HepG2 (cell line): ENCODE measurements around the gene ERC1. TPM values are rescaled to one million over a fixed set of nuclear protein-coding genes. Genes with fewer than 3 reads are reported as not detected.

ENCODE experiments used
- ATAC-seq: fragments of 200-7000 bp; cut with Tn5 transposase; 3 replicates; pipeline ENCODE4 v1.9.1; 2020; ENCODE audit warnings: mild to moderate bottlenecking, moderate library complexity
- BruUV-seq: library from RNA; stranded (reverse); fragments of 400-500 nt; replicated peaks from 2 replicates; lab custom pipeline; 2021; lab: Mats Ljungman, UMichigan
- CTCF ChIA-PET: fragments of 300-600 bp; formaldehyde crosslinking; extraction: SDS; loops from one replicate; lab custom pipeline; 2021; ENCODE audit warnings: low total read pairs, inconsistent platforms, low intra/inter-chr PET ratio; lab: Yijun Ruan, JAX
- POLR2A ChIA-PET: fragments of 350-600 bp; sonication (Branson Sonifier 250); formaldehyde crosslinking; loops from one replicate; lab custom pipeline; 2020; ENCODE audit warnings: antibody characterized with exemption, inconsistent platforms; lab: Yijun Ruan, JAX
- DNase-seq: peaks from one replicate; pipeline ENCODE4 v3.0.0-alpha.2; 2015; ENCODE audit warnings: low spot score
- FAIRE-seq: peaks from 3 replicates; lab custom pipeline; 2011; peaks lifted over from hg19 to GRCh38; lab: Jason Lieb, UNC
- H2AFZ ChIP-seq: one replicate; pipeline ENCODE4 v1.6.1; 2011; ENCODE audit warnings: low read length, inconsistent platforms
- H3K27ac ChIP-seq: fragments of 300-600 bp; 3 replicates; pipeline ENCODE4 v1.8.0; 2011; ENCODE audit warnings: mixed run types, mild to moderate bottlenecking, mixed read lengths, low read length, inconsistent platforms; ENCODE audit not compliant: insufficient read depth; ENCODE audit errors: extremely low read length
- H3K27me3 ChIP-seq, 2 experiments: fragments of 200-600 bp in 1 of 2; 2 replicates in 1 of 2; 3 replicates in 1 of 2; pipeline versions ENCODE4 v1.6.0 to v1.8.0; 2011; ENCODE audit warnings: low read length in 2 of 2, mild to moderate bottlenecking in 2 of 2, moderate library complexity in 2 of 2, inconsistent platforms in 1 of 2; ENCODE audit not compliant: insufficient read depth in 2 of 2, control insufficient read depth in 1 of 2
- H3K36me3 ChIP-seq, 2 experiments: fragments of 200-600 bp in 1 of 2; replicated peaks in 1 of 2; 2 replicates in 1 of 2; 3 replicates in 1 of 2; pipeline versions ENCODE4 v1.5.1 to v1.8.0; 2011; ENCODE audit warnings: low read length in 2 of 2, inconsistent platforms in 1 of 2; ENCODE audit not compliant: insufficient read depth in 2 of 2, control insufficient read depth in 1 of 2
- H3K4me1 ChIP-seq: 2 replicates; pipeline ENCODE4 v1.5.1; 2012; ENCODE audit warnings: low read length, inconsistent platforms; ENCODE audit not compliant: insufficient read depth
- H3K4me2 ChIP-seq: 2 replicates; pipeline ENCODE4 v1.6.0; 2011; ENCODE audit warnings: low read depth, low read length, inconsistent platforms
- H3K4me3 ChIP-seq, 3 experiments: fragments of 200-600 bp in 1 of 3; sonication (generic), shearing (Covaris generic) in 1 of 3; replicated peaks in 1 of 3; 2 replicates each; pipeline ENCODE4 v1.5.1; 2011 to 2016; ENCODE audit warnings: low read length in 3 of 3, inconsistent platforms in 2 of 3, low read depth in 2 of 3, mild to moderate bottlenecking in 2 of 3, control low read depth in 1 of 3, mixed read lengths in 1 of 3; ENCODE audit not compliant: insufficient read depth in 1 of 3
- H3K79me2 ChIP-seq: one replicate; pipeline ENCODE4 v1.6.1; 2011; ENCODE audit warnings: low read length, inconsistent platforms; ENCODE audit not compliant: insufficient read depth
- H3K9ac ChIP-seq: 2 replicates; pipeline ENCODE4 v1.6.0; 2011; ENCODE audit warnings: mild to moderate bottlenecking, low read depth, low read length, inconsistent platforms; ENCODE audit not compliant: insufficient read depth
- H3K9me3 ChIP-seq: 2 replicates; pipeline ENCODE4 v1.5.1; 2012; ENCODE audit warnings: mild to moderate bottlenecking, low read length
- H4K20me1 ChIP-seq: 2 replicates; pipeline ENCODE4 v1.6.0; 2011; ENCODE audit warnings: inconsistent platforms, mild to moderate bottlenecking, low read length, moderate library complexity; ENCODE audit not compliant: insufficient read depth
- ARNT2 ChIP-seq: sonication (generic); formaldehyde crosslinking; IDR thresholded peaks from 2 replicates; pipeline ENCODE4 v1.8.0; 2022; ENCODE audit warnings: mild to moderate bottlenecking, low read depth, missing genetic modification reagents, moderate library complexity
- HNF4G ChIP-seq, 2 experiments: sonication (generic) in 1 of 2; formaldehyde crosslinking in 1 of 2; IDR thresholded peaks; 2 replicates each; pipeline versions ENCODE4 v1.4.0 to v1.6.1; 2011 to 2020; ENCODE audit warnings: borderline replicate concordance in 2 of 2, low read depth in 2 of 2, mild to moderate bottlenecking in 2 of 2, low read length in 1 of 2, missing genetic modification reagents in 1 of 2, moderate library complexity in 1 of 2
- JUN ChIP-seq: sonication (generic); formaldehyde crosslinking; IDR thresholded peaks from 2 replicates; pipeline ENCODE4 v1.4.0; 2020; ENCODE audit warnings: mild to moderate bottlenecking, missing genetic modification reagents
- NFE2L2 ChIP-seq: fragments of 150-350 bp; IDR thresholded peaks from 2 replicates; pipeline ENCODE4 v1.6.1; 2014; ENCODE audit warnings: low read length
- TAF1 ChIP-seq: sonication (generic); formaldehyde crosslinking; IDR thresholded peaks from 2 replicates; pipeline ENCODE4 v1.4.0; 2020; ENCODE audit warnings: missing genetic modification reagents
- ZFP82 ChIP-seq: sonication (generic); formaldehyde crosslinking; IDR thresholded peaks from 2 replicates; pipeline ENCODE4 v1.5.1; 2020; ENCODE audit warnings: mild to moderate bottlenecking, missing genetic modification reagents, borderline replicate concordance
- ZNF256 ChIP-seq: sonication (generic); formaldehyde crosslinking; conservative IDR thresholded peaks from 2 replicates; pipeline ENCODE4 v1.4.0; 2020; ENCODE audit warnings: missing genetic modification reagents
- ZNF276 ChIP-seq: sonication (generic); formaldehyde crosslinking; IDR thresholded peaks from 2 replicates; pipeline ENCODE4 v1.4.0; 2020; ENCODE audit warnings: mild to moderate bottlenecking, low read depth, missing genetic modification reagents
- ZNF557 ChIP-seq: sonication (generic); formaldehyde crosslinking; IDR thresholded peaks from 2 replicates; pipeline ENCODE4 v1.4.0; 2020; ENCODE audit warnings: missing genetic modification reagents
- ZNF597 ChIP-seq: sonication (generic); formaldehyde crosslinking; IDR thresholded peaks from 2 replicates; pipeline ENCODE4 v1.5.0; 2020; ENCODE audit warnings: missing genetic modification reagents
- ZNF850 ChIP-seq: sonication (generic); formaldehyde crosslinking; conservative IDR thresholded peaks from 2 replicates; pipeline ENCODE4 v1.9.0; 2021; ENCODE audit warnings: mild to moderate bottlenecking, missing genetic modification reagents
- ZSCAN12 ChIP-seq: sonication (generic); formaldehyde crosslinking; IDR thresholded peaks from 2 replicates; pipeline ENCODE4 v1.9.0; 2021; ENCODE audit warnings: mild to moderate bottlenecking, missing genetic modification reagents
- WGBS: methylation state at CpG from one replicate; pipeline ENCODE4 v1.1.6; 2017; ENCODE audit warnings: low lambda C conversion rate; 5-methylcytosine and 5-hydroxymethylcytosine counted together
- in situ Hi-C: cut with HindIII; loops from 2 replicates; pipeline ENCODE4 v1.10.0; 2017; ENCODE audit warnings: low pct_unique_long_range_greater_than_20kb; ENCODE audit not compliant: extremely low pct_ligation_motif_present
- intact Hi-C: fragments of 100-400 bp; cut with micrococcal nuclease; formaldehyde crosslinking; loops from one replicate; pipeline ENCODE4 v1.10.0; 2022; ENCODE audit not compliant: unreplicated experiment
- polyA plus RNA-seq, 8 experiments: library from polyadenylated mRNA; depleted of rRNA in 3 of 8; stranded (reverse) in 7 of 8; unstranded in 1 of 8; fragments of >200 nt; fragmentation: Illumina TruSeq in 4 of 8; extraction: Trizol in 4 of 8; gene quantifications; 2 replicates each; pipeline versions ENCODE4 v1.2.1 to v1.2.3, GENCODE V29; 2011 to 2016; ENCODE audit warnings: low read depth in 4 of 8, missing spikeins in 1 of 8, mixed read lengths in 1 of 8; ENCODE audit not compliant: insufficient read depth in 1 of 8
- total RNA-seq, 5 experiments: library from RNA; depleted of rRNA; stranded (reverse); fragments of >200 nt; fragmentation: Illumina TruSeq; extraction: Trizol; gene quantifications; 2 replicates each; pipeline ENCODE4 v1.2.3, GENCODE V29; 2016; ENCODE audit warnings: low read depth in 1 of 5
- TF ChIP-seq, protein P1 (sequence below): sonication (generic); formaldehyde crosslinking; IDR thresholded peaks from 2 replicates; pipeline ENCODE4 v1.9.0; 2022; ENCODE audit warnings: missing genetic modification reagents, mild to moderate bottlenecking, borderline replicate concordance
- TF ChIP-seq, protein P2 (sequence below), 2 experiments: sonication (generic) in 1 of 2; formaldehyde crosslinking in 1 of 2; IDR thresholded peaks; 2 replicates each; pipeline versions ENCODE4 v1.6.1 to v1.9.0; 2014 to 2022; ENCODE audit warnings: antibody characterized with exemption in 1 of 2, borderline replicate concordance in 1 of 2, inconsistent platforms in 1 of 2, low read depth in 1 of 2, missing genetic modification reagents in 1 of 2

Gene ERC1
- total and polyA plus RNA-seq, 2 of the 13 experiments (the other 11 are each of a cell fraction or from before 2014, with no cell fraction given), result 6.1 to 12.4 TPM

DNA sequence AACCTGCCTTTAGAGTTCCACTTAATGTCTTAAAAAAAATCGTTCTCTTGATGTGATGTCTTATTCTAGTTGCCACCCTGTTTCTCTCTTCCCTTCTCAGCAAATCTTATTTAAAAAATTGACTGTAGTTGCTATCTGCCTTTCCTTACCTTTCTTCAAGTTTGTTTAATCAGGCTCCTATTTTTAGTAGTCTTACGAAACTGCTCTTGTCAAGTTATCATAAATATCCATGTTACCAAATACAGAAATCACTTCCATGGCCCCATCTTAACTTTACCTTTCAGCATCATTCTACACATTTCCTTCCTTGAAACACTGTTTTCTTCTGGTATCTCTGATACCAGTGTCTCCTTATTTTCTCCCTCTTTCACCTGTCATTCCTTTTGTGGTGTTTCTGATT lies 227.3 kb downstream of the ERC1 start:
- Histone ChIP-seq H3K4me3 (no peak overlapping the region), H2AFZ (no peak overlapping the region), H3K27ac (no peak overlapping the region), H3K79me2 (no peaks in the 10 kb centered on the region), H3K4me1 (peaks cover 12% of the 10 kb centered on the region), H3K27me3 (no peaks in the 10 kb centered on the region), H3K9me3 (no peaks in the 10 kb centered on the region), H4K20me1 (no peaks in the 10 kb centered on the region), H3K9ac (no peak overlapping the region), H3K4me2 (no peak overlapping the region), H3K36me3 (no peaks in the 10 kb centered on the region)
- intact Hi-C loops, result no loop called here
- ChIA-PET CTCF (no interaction called here), POLR2A (no interaction called here)
- in situ Hi-C loops, result no loop called here
- WGBS, result 73% methylated on average over 2 of the region's 2 CpGs
- DNase-seq (no peak), FAIRE-seq (no peak), ATAC-seq (no peak)
- BruUV-seq, result no TSS peak
- no peak for TF ChIP-seq ZSCAN12
- no peak for TF ChIP-seq JUN (CRISPR knock-in tag)
- TF ChIP-seq ZNF276 (CRISPR knock-in tag), result no peak
- TF ChIP-seq, protein P1, sequence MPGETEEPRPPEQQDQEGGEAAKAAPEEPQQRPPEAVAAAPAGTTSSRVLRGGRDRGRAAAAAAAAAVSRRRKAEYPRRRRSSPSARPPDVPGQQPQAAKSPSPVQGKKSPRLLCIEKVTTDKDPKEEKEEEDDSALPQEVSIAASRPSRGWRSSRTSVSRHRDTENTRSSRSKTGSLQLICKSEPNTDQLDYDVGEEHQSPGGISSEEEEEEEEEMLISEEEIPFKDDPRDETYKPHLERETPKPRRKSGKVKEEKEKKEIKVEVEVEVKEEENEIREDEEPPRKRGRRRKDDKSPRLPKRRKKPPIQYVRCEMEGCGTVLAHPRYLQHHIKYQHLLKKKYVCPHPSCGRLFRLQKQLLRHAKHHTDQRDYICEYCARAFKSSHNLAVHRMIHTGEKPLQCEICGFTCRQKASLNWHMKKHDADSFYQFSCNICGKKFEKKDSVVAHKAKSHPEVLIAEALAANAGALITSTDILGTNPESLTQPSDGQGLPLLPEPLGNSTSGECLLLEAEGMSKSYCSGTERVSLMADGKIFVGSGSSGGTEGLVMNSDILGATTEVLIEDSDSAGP, result no peak
- TF ChIP-seq NFE2L2, result no peak
- TF ChIP-seq ZNF597 (CRISPR knock-in tag), result no peak
- TF ChIP-seq ARNT2, result no peak
- TF ChIP-seq ZNF256 (CRISPR knock-in tag), result no peak
- no peak for TF ChIP-seq HNF4G (IDR thresholded peaks at IDR 0.05; ENCODE audit: borderline replicate concordance, low read depth, low read length)
- TF ChIP-seq HNF4G (CRISPR knock-in tag; IDR thresholded peaks at IDR 0.05; ENCODE audit: borderline replicate concordance, low read depth), result no peak
- TF ChIP-seq ZNF557, result no peak
- TF ChIP-seq, protein P2, sequence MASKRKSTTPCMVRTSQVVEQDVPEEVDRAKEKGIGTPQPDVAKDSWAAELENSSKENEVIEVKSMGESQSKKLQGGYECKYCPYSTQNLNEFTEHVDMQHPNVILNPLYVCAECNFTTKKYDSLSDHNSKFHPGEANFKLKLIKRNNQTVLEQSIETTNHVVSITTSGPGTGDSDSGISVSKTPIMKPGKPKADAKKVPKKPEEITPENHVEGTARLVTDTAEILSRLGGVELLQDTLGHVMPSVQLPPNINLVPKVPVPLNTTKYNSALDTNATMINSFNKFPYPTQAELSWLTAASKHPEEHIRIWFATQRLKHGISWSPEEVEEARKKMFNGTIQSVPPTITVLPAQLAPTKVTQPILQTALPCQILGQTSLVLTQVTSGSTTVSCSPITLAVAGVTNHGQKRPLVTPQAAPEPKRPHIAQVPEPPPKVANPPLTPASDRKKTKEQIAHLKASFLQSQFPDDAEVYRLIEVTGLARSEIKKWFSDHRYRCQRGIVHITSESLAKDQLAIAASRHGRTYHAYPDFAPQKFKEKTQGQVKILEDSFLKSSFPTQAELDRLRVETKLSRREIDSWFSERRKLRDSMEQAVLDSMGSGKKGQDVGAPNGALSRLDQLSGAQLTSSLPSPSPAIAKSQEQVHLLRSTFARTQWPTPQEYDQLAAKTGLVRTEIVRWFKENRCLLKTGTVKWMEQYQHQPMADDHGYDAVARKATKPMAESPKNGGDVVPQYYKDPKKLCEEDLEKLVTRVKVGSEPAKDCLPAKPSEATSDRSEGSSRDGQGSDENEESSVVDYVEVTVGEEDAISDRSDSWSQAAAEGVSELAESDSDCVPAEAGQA (IDR thresholded peaks at IDR 0.05; ENCODE audit: low read depth), result no peak
- TF ChIP-seq, protein P2 (CRISPR knock-in tag; IDR thresholded peaks at IDR 0.05; ENCODE audit: borderline replicate concordance), result no peak
- no peak for TF ChIP-seq ZFP82 (CRISPR knock-in tag)
- no peak for TF ChIP-seq ZNF850 (CRISPR knock-in tag)
- TF ChIP-seq TAF1 (CRISPR knock-in tag), result no peak
